ENCODE data around the gene PIP4K2C.

PIP4K2C gene

GRCh38 chr12:57619434-57620244 lies 28.6 kb downstream of the PIP4K2C start:
- TF ChIP-seq POLR2AphosphoS5 (IDR thresholded peaks at IDR 0.05; ENCODE audit: low read depth, low read length) = no peak
- no peak for TF ChIP-seq FOXP2 (optimal IDR thresholded peaks at IDR 0.05; ENCODE audit: borderline replicate concordance, extremely low read depth, extremely low read length, insufficient read depth)
- TF ChIP-seq TAF1 (IDR thresholded peaks at IDR 0.05; ENCODE audit: borderline replicate concordance, insufficient read depth, low read length) = no peak

GRCh38 chr12:57620245-57620935 lies 29.4 kb downstream of the PIP4K2C start:
- TF ChIP-seq POLR2AphosphoS5 (IDR thresholded peaks at IDR 0.05; ENCODE audit: low read depth, low read length) (no peak), TAF1 (IDR thresholded peaks at IDR 0.05; ENCODE audit: borderline replicate concordance, insufficient read depth, low read length) (no peak), REST (IDR thresholded peaks at IDR 0.05; ENCODE audit: insufficient read depth in 1 of 2, low read depth in 2 of 2, low read length in 2 of 2) (no peak), SIN3A (IDR thresholded peaks at IDR 0.05; ENCODE audit: borderline replicate concordance, insufficient read depth, low read length) (no peak), FOXP2 (optimal IDR thresholded peaks at IDR 0.05; ENCODE audit: borderline replicate concordance, extremely low read depth, extremely low read length, insufficient read depth) (no peak)

GRCh38 chr12:57620936-57621496 lies 30.0 kb downstream of the PIP4K2C start:
- TF ChIP-seq TAF1 (IDR thresholded peaks at IDR 0.05; ENCODE audit: borderline replicate concordance, insufficient read depth, low read length) (no peak), POLR2AphosphoS5 (IDR thresholded peaks at IDR 0.05; ENCODE audit: low read depth, low read length) (no peak), FOXP2 (optimal IDR thresholded peaks at IDR 0.05; ENCODE audit: borderline replicate concordance, extremely low read depth, extremely low read length, insufficient read depth) (no peak), SIN3A (IDR thresholded peaks at IDR 0.05; ENCODE audit: borderline replicate concordance, insufficient read depth, low read length) (no peak)

- TF ChIP-seq FOXP2 (optimal IDR thresholded peaks at IDR 0.05; ENCODE audit: borderline replicate concordance, extremely low read depth, extremely low read length, insufficient read depth) (no peak), TAF1 (IDR thresholded peaks at IDR 0.05; ENCODE audit: borderline replicate concordance, insufficient read depth, low read length) (no peak), REST (IDR thresholded peaks at IDR 0.05; ENCODE audit: insufficient read depth in 1 of 2, low read depth in 2 of 2, low read length in 2 of 2) (no peak), POLR2AphosphoS5 (IDR thresholded peaks at IDR 0.05; ENCODE audit: low read depth, low read length) (no peak), SIN3A (IDR thresholded peaks at IDR 0.05; ENCODE audit: borderline replicate concordance, insufficient read depth, low read length) (no peak)
Measured at GRCh38 chr12:57621497-57622292, 30.7 kb downstream of the PIP4K2C start.

- TF ChIP-seq SIN3A (IDR thresholded peaks at IDR 0.05; ENCODE audit: borderline replicate concordance, insufficient read depth, low read length) = no peak
- TF ChIP-seq POLR2AphosphoS5 (IDR thresholded peaks at IDR 0.05; ENCODE audit: low read depth, low read length) = no peak
- no peak for TF ChIP-seq REST (IDR thresholded peaks at IDR 0.05; ENCODE audit: insufficient read depth in 1 of 2, low read depth in 2 of 2, low read length in 2 of 2)
- no peak for TF ChIP-seq TAF1 (IDR thresholded peaks at IDR 0.05; ENCODE audit: borderline replicate concordance, insufficient read depth, low read length)
- no peak for TF ChIP-seq FOXP2 (optimal IDR thresholded peaks at IDR 0.05; ENCODE audit: borderline replicate concordance, extremely low read depth, extremely low read length, insufficient read depth)
Measured at GRCh38 chr12:57622293-57623245, 31.6 kb downstream of the PIP4K2C start.
